HG03064 (cell line): Measurements from ENCODE around the gene UTRN.

ENCODE experiments used
- ATAC-seq: cut with Tn5 transposase; IDR thresholded peaks from one replicate; pipeline ENCODE4 v1.9.1; 2021; ENCODE audit warnings: low read depth; ENCODE audit not compliant: unreplicated experiment

UTRN gene

DNA sequence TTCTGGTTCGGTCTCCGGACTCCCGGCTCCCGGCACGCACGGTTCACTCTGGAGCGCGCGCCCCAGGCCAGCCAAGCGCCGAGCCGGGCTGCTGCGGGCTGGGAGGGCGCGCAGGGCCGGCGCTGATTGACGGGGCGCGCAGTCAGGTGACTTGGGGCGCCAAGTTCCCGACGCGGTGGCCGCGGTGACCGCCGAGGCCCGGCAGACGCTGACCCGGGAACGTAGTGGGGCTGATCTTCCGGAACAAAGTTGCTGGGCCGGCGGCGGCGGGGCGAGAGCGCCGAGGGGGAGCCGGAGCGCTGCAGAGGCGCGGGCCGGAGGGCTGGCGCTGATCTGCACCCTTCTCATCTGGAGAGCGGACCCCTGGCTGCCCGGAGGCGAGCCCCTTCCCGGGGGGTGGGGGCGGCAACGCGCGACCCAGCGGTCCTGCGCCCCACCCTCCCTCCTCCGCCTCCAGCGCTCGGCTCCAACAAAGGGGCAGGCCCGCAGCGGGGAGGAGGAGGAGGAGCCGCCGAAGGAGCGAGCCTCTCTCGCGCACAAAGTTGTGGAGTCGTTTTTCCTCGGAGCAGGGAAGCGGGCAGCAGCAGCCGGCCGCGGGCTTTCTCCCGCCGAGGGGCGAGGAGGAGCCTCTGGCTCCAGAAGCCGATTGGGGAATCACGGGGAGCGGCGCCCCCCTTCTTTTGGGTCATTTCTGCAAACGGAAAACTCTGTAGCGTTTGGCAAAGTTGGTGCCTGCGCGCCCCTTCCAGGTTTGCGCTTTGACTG is at the start of gene UTRN:
Gene UTRN (plus strand): TSS at position 553 of the 765 bp plus-strand sequence. CDS start 6,494 bp downstream, outside the sequence.
- peak; percentile 63 for ATAC-seq

DNA sequence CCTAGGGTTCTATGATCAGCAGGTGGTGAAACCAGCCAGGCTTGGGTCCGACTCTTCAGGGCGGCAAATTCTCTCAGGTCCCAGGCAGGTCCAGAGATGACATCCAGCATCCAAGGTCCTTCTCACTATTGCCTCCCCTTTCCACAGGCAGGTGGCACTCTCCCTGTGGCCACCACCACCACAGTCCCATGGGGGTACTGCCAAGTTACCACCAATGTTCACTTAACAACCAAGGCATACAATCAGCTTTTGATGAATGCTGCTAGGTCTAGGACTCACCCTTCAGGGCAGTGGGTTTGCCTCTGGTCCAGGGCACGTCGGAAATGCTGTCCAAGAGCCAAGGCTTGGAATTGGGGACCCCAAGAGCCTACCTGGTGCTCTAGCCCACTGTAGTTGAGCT is 40.4 kb upstream of the UTRN start:
- no peak for ATAC-seq

DNA sequence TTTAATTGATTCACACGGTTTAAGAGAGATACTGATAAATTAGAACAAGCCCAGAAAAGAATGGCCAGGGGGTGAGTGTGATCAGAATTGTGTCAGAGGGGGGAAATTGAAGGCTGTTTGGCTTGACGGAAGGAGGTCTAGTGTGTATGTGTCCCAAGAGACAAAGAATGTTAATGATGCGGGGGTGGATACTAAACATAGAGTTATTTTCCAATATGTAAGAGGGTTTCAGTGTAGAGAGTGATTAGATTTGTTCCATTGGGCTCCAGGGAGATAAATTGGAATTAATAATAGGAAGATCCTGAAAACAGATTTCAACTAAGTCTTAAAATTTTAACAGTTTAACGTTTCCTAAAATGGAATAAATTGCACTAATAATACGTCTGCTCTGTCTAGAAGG is 38.1 kb upstream of the UTRN start:
- ATAC-seq: no peak

DNA sequence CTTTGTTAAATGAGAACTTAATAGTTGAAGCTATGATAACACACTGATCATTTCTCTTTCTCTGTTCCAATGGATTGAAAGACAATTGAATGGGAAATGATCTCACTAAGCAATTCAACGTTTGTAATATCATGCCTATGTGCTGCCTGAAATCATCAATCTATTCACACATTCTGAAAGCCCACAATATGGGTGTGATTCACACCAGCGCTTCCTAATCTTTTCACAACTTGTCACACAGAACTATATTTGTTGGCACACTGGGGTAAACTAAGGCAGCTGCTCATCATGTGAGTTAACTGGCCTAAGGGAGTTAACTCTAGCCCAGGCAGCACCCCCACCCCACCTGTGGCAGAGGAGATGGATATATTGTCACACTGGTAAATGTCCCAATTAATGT is 37.1 kb upstream of the UTRN start:
- ATAC-seq: no peak

DNA sequence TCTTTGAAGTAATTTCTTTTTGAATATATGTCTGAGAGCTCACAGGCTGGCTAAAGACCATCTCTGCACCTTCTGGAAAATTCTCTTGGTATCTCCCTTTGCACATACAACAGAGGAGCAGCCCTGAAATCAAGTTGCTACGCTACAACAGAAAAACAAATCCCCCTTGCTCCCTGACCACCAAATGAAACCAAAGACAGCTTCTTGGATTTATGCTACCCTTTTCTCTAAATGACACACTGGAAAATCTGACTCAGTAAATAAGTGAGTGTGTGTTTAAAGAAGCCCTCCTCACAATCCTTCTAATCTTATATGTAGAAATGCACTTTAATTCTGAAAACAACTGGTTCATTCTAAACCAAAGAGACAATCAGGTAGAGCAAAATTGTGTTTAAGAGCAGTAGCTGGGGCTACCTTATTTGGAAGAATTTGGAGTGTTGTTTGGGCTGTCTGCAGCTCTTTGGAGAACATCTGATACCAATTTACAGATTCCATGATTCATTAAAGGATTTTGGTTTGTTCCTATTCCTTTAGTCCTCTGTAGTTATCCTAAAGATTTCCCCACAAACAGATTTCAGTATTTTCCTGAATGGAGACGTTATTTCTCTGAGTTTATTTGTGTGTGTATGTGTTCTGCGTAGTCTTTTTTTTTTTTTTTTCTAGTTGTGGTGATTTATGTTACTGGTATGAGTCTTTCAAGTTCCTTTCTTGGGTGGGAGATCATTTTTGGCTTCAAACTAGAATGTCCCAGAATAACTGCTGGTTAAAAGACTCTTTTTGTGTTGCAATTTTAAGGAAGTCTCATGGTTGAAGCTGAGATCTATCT is 36.4 kb upstream of the UTRN start:
- no peak for ATAC-seq

DNA sequence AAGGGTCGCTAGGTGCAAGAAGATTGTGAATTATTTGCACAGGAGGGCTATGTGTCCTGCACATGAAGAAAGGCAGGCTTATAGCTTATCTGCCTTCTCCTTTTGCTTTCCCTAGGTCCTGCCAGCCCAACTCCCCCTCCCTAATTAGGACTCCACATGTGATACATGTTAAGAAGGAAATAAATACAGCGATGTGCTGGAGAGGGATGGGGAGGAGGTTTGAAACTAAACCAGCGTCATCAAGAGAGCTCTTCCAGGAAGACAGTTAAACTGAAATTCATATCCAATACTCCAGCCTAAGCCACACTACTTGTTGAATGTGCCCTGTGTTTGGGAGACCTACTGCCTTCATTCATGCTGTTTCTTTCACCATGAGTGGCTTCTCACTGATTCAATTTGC is 34.9 kb upstream of the UTRN start:
- no peak for ATAC-seq

DNA sequence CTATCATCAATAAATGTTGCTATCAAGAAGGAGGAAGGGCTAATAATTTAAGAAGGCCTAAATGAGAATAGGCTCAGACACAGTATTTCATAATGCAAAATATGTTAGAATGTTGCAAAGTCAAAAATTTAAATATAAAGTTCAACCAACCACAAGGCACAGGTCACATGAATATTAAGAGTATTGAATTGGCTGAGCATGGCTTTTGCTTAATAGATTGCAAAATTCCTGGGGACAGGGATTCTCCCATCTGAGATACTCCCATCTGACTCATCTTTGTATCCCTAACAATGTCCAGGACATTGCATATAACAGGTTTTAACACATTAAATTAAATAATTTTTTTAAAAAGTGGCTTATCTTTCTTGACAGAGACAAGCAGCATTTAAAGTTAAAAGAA is 32.9 kb upstream of the UTRN start:
- ATAC-seq: no peak

DNA sequence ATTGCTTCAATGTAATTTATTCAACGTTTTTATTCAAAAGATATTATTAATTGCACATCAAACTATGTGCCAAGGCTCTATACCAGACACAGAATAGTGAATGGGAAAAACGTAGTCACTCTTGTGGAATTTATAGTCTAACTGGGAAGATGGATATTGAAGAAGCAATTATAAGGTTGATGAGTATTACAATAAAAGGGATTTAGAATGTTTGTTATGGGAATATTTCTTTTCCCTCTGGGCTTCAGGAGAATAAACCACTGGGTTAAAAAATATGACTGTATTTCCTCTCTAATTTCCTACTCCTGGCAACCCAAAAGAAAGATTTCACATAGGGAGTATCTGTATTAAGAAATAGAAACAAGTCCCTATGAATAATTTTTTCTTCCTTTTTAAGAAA is 25.1 kb upstream of the UTRN start:
- no peak for ATAC-seq

DNA sequence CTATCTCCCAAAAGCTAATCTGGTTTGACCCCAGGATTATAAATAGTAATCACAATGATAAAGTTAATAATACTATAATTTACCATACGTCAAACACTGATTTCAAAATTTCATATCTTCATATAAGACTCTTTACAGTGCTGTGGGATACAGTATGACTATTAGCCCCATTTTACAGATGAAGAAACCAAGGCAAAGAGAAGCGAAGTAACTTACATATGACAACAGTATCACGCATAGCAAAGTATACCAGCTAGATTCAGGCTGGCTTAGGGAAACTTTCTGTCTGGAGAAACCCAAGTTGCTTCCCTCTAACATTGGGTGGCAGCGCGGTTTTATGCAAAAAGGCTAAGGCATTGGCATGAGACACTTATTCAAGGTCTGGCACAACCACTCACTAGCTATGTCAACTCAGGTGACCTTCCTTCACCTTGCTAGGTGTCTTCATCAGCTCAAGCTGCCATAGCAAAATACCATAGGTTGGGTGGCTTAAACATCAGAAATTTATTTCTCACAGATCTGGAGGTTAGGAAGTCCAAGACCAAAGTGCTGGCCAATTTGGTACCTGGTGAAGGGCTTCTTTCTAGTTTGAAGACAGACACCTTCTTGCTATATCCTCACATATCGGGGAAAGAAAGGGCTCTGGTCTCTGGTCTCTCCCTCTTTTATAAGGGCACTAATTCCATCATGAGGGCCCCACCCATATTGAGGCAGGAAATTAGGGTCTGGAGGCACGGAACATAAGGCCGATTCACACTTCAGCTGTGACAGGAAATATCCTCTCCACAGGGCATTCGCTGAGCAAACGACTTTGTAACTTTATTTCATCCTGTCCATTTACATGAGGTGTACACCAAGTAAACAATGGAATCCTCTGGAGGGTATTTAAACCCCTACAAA is 22.4 kb upstream of the UTRN start:
- ATAC-seq: no peak

DNA sequence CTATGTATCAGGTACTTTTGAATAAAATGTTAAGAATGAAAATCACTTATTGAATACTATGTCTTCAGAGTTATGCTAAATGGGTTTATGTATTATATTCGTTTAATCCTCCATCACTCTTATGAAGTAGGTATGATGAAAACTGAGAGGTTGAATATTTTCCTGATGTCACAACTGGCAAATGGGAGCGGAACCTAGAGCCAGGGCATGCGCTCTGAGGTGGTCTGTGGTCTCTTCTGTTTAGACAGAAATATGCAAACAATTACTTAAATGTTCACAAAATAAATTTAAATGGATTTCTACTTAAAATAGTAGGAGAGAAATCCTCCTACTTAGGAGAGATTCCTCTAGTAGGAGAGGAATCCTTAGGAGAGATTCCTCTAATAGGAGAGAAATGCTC is 21.3 kb upstream of the UTRN start:
- ATAC-seq: no peak

DNA sequence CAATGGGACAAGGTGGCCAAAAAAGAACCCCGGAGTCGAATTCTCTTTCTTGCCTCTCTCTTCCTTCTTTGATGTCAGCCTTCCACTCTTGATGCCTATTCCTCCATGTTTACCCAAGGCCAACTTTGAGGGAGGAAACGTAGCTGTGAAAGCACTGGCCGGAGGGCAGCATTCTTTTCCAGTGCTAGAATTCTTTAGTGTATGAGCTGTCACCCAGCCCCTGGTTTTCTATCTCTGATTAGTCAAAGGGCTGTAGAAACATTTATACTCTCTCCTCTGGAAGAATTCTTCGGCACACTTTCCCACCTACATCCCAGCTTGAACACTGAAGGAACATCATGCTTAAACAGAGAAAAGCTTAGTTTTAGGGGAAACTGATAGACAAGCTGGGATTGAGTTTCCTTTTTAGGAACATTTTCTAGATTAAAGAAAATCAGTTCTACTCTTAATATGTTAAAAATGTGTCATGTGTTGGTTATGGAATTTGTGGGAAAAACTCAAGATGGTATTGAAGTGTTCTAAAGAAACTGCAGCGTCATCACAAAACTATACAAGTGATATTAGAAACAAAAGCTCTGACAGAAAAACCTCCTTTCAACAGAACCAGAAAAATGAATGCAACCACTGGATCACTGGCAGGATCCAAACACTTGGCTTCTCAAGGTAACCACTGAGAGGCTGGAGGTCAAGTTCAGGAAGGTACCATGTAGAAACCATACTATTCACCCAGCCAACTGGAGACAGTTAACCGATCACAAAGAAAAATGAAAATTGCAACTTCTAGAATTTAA is 20.7 kb upstream of the UTRN start:
- ATAC-seq: no peak

DNA sequence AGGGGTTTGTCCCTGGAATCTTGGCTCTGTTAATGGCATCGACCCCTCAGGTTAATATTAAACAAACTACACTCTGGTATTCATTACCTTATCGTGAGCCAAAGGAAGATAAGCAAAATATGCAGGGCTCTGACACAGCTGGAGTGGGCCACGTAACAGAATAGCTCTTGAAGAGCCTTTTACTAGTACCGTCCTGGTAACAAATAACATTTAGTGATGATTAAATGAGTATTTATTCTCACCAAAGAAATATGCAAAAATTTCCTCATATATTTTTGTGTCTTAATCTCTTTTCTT is 20.1 kb upstream of the UTRN start:
- peak; percentile 15 for ATAC-seq

DNA sequence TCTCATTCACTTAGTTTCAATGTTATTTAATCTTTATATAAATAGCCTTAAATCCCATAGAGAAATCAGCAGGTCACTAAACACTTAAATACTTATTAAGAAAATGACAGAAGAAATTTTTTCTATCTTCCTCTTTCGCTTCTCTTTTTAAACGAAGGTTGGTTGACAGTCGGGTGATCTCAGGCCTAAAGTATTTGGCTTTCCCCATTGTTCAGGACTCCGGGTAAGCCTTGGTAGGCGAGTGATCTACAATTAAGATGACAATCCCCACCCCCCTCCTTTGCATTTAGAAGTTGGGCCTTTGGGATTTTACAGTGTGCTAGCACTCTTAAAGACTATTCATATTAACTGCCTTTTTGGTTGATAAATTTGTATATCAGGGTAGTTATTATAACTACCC is 19.7 kb upstream of the UTRN start:
- ATAC-seq: peak; percentile 81

DNA sequence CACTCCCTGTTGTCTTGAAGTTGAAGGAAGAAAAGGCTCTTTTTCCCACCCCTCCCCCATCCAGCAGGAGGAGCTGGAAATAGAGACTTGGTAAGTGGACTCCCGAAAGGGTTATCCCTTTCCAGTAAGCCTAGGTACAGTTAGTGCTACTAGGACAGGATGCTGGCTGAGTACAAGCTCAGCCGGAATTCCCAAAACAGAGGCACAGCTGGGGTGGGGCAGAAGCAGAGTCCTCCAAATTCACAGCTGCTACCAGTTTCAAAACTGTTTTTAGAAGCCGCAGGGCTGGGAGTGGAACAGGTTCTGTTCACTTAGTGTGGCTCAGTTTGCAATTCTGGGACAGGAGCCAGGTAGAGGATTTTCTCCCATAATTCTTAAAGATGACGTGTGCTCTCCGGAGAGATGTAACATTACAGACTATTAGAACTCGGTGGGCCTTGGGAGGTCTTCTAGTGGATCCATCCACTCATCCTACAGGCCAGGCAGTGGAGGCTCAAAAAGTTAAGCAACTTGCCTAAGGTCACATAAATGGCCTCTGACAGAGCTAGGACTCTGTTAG is 19.0 kb upstream of the UTRN start:
- ATAC-seq: no peak

DNA sequence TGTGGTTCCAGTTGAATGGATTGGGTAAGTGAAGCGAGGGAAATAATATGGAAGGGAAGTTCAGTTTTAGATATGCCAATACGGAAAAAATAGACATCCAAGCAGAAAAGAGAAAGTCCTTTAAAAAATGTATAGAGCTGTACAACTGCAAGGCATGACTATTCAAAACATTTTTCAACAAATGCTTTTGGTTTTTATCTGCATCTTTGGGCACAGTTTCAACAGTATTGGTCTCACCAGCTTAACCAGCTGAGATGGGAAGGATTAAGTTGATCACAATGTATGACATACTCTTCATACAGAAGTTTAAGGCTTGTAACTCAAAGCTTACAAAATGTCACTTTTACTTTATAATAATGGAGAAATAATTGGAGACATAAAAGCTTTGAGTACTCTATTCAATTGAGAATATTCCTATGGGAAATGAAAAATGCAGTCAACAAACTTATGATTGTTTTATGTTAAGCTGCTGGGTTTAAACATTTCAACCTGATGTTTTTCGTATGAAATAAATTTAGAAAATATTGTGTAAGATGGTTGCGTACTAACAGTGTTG is 16.3 kb upstream of the UTRN start:
- no peak for ATAC-seq

DNA sequence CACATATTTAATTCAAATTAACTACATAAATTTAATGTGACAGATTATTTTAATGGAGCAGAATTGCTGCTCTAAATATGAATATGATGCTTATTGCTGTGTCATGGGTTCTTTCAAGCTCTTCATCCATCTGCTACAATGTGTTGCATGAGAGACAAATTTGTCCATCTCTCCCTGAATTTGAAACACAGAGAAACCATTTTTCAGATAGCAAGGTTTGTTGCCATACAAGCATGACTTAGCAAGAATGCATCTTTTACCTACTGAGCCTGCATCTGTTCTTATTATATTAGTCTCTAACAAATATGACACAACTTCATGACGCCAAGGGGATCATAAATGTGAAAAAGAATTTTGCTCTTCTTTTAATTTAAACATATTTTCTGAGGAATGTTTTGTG is 8.0 kb upstream of the UTRN start:
- no peak for ATAC-seq

DNA sequence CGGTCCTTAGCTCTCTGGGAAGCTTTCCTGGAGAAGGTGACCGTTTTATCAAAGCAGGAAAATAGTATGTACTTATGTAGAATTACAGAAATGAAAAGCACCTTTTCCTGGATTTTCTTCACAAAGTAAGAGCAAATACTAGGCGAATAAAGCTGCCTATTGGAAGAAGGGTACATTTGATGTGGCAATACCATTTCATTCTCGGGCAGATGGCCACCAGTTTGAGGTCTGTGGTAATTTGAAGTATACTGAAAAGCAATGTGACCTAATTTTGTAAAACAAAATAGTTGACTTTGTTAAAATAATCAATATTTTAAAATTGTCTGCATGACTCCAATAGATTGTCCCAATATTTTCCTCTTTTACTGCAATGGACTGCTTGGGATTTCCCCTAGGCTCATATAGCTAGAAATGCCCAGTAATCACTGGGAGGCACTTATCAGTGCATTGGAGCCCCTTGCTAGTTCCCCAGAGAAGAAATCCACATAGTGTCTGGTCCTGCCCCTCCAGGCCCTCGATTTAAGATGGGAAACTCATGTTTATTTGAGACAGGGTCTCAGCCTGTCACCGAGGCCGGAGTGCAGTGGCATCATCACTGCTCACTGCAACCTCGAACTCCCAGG is 7.4 kb upstream of the UTRN start:
- ATAC-seq: no peak

DNA sequence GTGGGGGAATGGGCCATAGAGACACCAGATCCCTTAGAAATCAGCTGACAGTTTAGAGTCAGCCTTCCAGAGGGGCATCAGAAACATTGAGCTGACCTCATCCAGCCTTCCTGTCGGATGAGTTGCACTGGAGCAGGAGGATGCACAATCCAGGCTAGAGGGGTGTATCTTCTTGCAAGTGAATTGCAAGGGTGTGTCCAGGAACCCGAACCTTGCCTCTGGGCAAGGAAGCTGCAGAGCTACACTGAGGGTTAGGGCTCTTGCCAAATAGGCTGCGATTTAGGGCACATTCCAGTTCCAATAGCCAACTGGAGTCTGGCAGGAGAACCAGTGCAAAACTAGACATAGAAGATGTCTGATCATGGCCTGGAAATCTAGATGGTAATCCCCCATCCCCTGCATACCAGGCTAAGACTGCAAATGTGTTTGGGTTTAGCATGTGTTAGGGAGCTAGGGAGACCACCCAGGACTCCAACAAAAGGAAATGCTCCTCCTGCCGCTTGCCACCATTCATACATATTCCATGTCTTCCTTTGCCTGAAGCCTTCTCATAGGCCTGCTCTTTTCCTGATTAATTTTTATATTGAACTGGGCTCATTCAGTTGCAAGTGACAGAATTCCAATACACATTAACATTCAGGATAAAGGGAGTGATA is 6.3 kb upstream of the UTRN start:
- ATAC-seq: no peak
